ENCODE measurements around the gene SLX4IP. TPM values are rescaled to one million over a fixed set of nuclear protein-coding genes. Genes with fewer than 3 reads are reported as not detected.

The SLX4IP gene
- total RNA-seq, 1 experiment from 2014 or later: 6.4 TPM

GRCh38 chr20:10639737-10640556, 204.8 kb downstream of the SLX4IP start:
- Histone ChIP-seq H3K4me3 (ENCODE audit: low read length) (no peak overlapping the region), H3K9me2 (replicated peaks; ENCODE audit: low read length) (no peaks in the 10 kb centered on the region), H3K27ac (ENCODE audit: low read length) (peak overlapping the region; percentile 6; the same call in 1 of the 2 replicates), H3K27me3 (ENCODE audit: low read length) (no peaks in the 10 kb centered on the region), H3K79me2 (ENCODE audit: low read length) (peaks cover 4% of the 10 kb centered on the region; the same call in 1 of the 2 replicates), H3F3A (ENCODE audit: low read length, unreplicated experiment) (peaks cover 10% of the 10 kb centered on the region), H3K36me3 (ENCODE audit: low read depth, low read length) (peaks cover 81% of the 10 kb centered on the region), H3K9me3 (ENCODE audit: low read length) (no peaks in the 10 kb centered on the region), H3K4me1 (ENCODE audit: insufficient read depth, low read length) (peaks cover 7% of the 10 kb centered on the region; the same call in 1 of the 2 replicates), H2AFZ (ENCODE audit: low read length) (no peak overlapping the region), H3K9ac (ENCODE audit: low read length) (no peak overlapping the region), H4K20me1 (ENCODE audit: low read length) (peaks cover 15% of the 10 kb centered on the region; the same call in 1 of the 2 replicates), H3K4me2 (ENCODE audit: low read length) (no peak overlapping the region)
- ChIA-PET POLR2A (ENCODE audit: unreplicated experiment) (no interaction called here), CTCF (no interaction called here)
- no peak for ATAC-seq
- no TSS peak for BruUV-seq (replicated peaks)
- TF ChIP-seq EZH2phosphoT487 (IDR thresholded peaks at IDR 0.05; ENCODE audit: borderline replicate concordance, low read length) (no peak), CTCF (conservative IDR thresholded peaks at IDR 0.05; ENCODE audit: low read depth, low read length) (no peak)
- intact Hi-C loops (cut with micrococcal nuclease): loop anchor here (5.0 kb wide), 2 partner anchors 43 to 88 kb away; no protein-coding TSS in a partner anchor
- no peak for DNase-seq

GRCh38 chr20:10640897-10641296, 205.8 kb downstream of the SLX4IP start:
- H3K27ac ChIP-seq (ENCODE audit: low read length): no peak overlapping the region
- H4K20me1 ChIP-seq (ENCODE audit: low read length): peaks cover 25% of the 10 kb centered on the region
- no peak for TF ChIP-seq CTCF (conservative IDR thresholded peaks at IDR 0.05; ENCODE audit: low read depth, low read length)
- TF ChIP-seq EZH2 (IDR thresholded peaks at IDR 0.05; ENCODE audit: low read length, unreplicated experiment): no peak
- no peak for TF ChIP-seq EZH2phosphoT487 (IDR thresholded peaks at IDR 0.05; ENCODE audit: borderline replicate concordance, low read length)
- DNase-seq (no peak), ATAC-seq (no peak)
- H3K4me3 ChIP-seq (ENCODE audit: low read length): no peak overlapping the region
- no TSS peak for BruUV-seq (replicated peaks)
- ChIA-PET POLR2A (ENCODE audit: unreplicated experiment) (no interaction called here), CTCF (no interaction called here)
- no peak overlapping the region for H2AFZ ChIP-seq (ENCODE audit: low read length)
- no peaks in the 10 kb centered on the region for H3K9me2 ChIP-seq (replicated peaks; ENCODE audit: low read length)
- peaks cover 6% of the 10 kb centered on the region for H3F3A ChIP-seq (ENCODE audit: low read length, unreplicated experiment)
- H3K4me1 ChIP-seq (ENCODE audit: insufficient read depth, low read length): no peaks in the 10 kb centered on the region
- intact Hi-C loops (cut with micrococcal nuclease): no loop called here
- H3K4me2 ChIP-seq (ENCODE audit: low read length): no peak overlapping the region
- no peaks in the 10 kb centered on the region for H3K27me3 ChIP-seq (ENCODE audit: low read length)
- H3K79me2 ChIP-seq (ENCODE audit: low read length): peaks cover 4% of the 10 kb centered on the region; the same call in 1 of the 2 replicates
- peaks cover 90% of the 10 kb centered on the region for H3K36me3 ChIP-seq (ENCODE audit: low read depth, low read length)
- no peak overlapping the region for H3K9ac ChIP-seq (ENCODE audit: low read length)
- H3K9me3 ChIP-seq (ENCODE audit: low read length): no peaks in the 10 kb centered on the region

DNA sequence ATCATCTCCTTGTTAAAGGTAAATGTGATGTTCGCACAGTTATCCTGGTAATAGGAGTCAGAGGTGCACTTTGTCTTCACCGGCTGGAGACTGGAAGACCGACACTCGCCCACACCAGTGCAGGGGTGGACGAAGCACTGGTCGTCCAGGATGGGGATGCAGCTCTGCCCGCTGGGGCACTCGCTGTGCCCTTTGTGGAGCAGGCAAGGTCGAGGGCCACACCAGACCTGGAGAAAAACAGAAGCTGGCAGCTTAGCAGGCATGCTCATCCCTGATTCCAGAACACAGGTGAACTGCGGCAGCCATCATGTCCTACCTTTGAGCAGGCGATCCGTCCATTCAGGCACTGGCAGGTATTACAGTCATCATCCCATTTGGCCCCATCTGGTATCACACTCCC, 206.4 kb downstream of the SLX4IP start:
- no peak for ATAC-seq
- CTCF ChIA-PET: no interaction called here

More for the DNA sequence above, 206.4 kb downstream of the SLX4IP start:
- Histone ChIP-seq H3K9ac (ENCODE audit: low read length) (no peak overlapping the region), H3K27ac (ENCODE audit: low read length) (no peak overlapping the region), H3K4me1 (ENCODE audit: insufficient read depth, low read length) (no peaks in the 10 kb centered on the region), H4K20me1 (ENCODE audit: low read length) (peaks cover 28% of the 10 kb centered on the region), H3K4me3 (ENCODE audit: low read length) (no peak overlapping the region), H3K79me2 (ENCODE audit: low read length) (peaks cover 4% of the 10 kb centered on the region; the same call in 1 of the 2 replicates), H2AFZ (ENCODE audit: low read length) (no peak overlapping the region), H3K9me2 (replicated peaks; ENCODE audit: low read length) (no peaks in the 10 kb centered on the region), H3K4me2 (ENCODE audit: low read length) (no peak overlapping the region), H3K9me3 (ENCODE audit: low read length) (no peaks in the 10 kb centered on the region), H3K36me3 (ENCODE audit: low read depth, low read length) (peaks cover 96% of the 10 kb centered on the region), H3F3A (ENCODE audit: low read length, unreplicated experiment) (peaks cover 6% of the 10 kb centered on the region), H3K27me3 (ENCODE audit: low read length) (no peaks in the 10 kb centered on the region)
- POLR2A ChIA-PET (ENCODE audit: unreplicated experiment): no interaction called here
- intact Hi-C loops (cut with micrococcal nuclease): no loop called here
- BruUV-seq (replicated peaks): no TSS peak
- TF ChIP-seq EZH2 (IDR thresholded peaks at IDR 0.05; ENCODE audit: low read length, unreplicated experiment) (no peak), EZH2phosphoT487 (IDR thresholded peaks at IDR 0.05; ENCODE audit: borderline replicate concordance, low read length) (no peak), CTCF (conservative IDR thresholded peaks at IDR 0.05; ENCODE audit: low read depth, low read length) (no peak)
- DNase-seq: no peak

All from PC-3 (cell line).